GM04503 (cell line): Measurements from ENCODE around the gene LZTFL1.

Experiments used
- DNase-seq: peaks from one replicate; pipeline ENCODE4 v3.0.0-alpha.2; 2012; ENCODE audit warnings: low read depth

LZTFL1 gene

GRCh38 chr3:45807681-45808540 is 34.0 kb downstream of the LZTFL1 start:
- no peak for DNase-seq

GRCh38 chr3:45807133-45807532 is 34.8 kb downstream of the LZTFL1 start:
- no peak for DNase-seq

GRCh38 chr3:45806072-45806471 is 35.8 kb downstream of the LZTFL1 start:
- DNase-seq = no peak

- DNase-seq = no peak
These were observed 38.5 kb downstream of the LZTFL1 start for GRCh38 chr3:45803252-45803935.

- DNase-seq = no peak
These were observed 39.8 kb downstream of the LZTFL1 start for GRCh38 chr3:45802146-45802545.

GRCh38 chr3:45800611-45801010 is 41.3 kb downstream of the LZTFL1 start:
- DNase-seq = no peak

GRCh38 chr3:45799586-45799985 is 42.3 kb downstream of the LZTFL1 start:
- no peak for DNase-seq

GRCh38 chr3:45798034-45798433 is 43.9 kb downstream of the LZTFL1 start:
- DNase-seq = no peak

- DNase-seq = no peak
These were observed 44.8 kb downstream of the LZTFL1 start for GRCh38 chr3:45796902-45797637.

GRCh38 chr3:45795882-45796765 is 45.8 kb downstream of the LZTFL1 start, which contains the start of gene SLC6A20:
Gene SLC6A20 (minus strand): TSS chr3:45796536. CDS start chr3:45796419, 117 bp downstream.
- no peak for DNase-seq

GRCh38 chr3:45795509-45795881 is 46.4 kb downstream of the LZTFL1 start:
- no peak for DNase-seq

GRCh38 chr3:45794660-45795059 is 47.3 kb downstream of the LZTFL1 start:
- DNase-seq = no peak

- DNase-seq = no peak
These were observed 47.8 kb downstream of the LZTFL1 start for GRCh38 chr3:45794177-45794560.

GRCh38 chr3:45793482-45794176 is 48.3 kb downstream of the LZTFL1 start:
- DNase-seq = no peak

- no peak for DNase-seq
These were observed 49.3 kb downstream of the LZTFL1 start for GRCh38 chr3:45792516-45793172.

GRCh38 chr3:45792036-45792435 is 49.9 kb downstream of the LZTFL1 start:
- no peak for DNase-seq

- DNase-seq = no peak
These were observed 51.3 kb downstream of the LZTFL1 start for GRCh38 chr3:45790596-45790995.

- DNase-seq = no peak
These were observed 52.6 kb downstream of the LZTFL1 start for GRCh38 chr3:45789235-45789812.

- DNase-seq = no peak
These were observed 54.4 kb downstream of the LZTFL1 start for GRCh38 chr3:45787551-45787950.
